HepG2 (cell line): ENCODE data around the gene RPL19. TPM values are rescaled to one million over a fixed set of nuclear protein-coding genes. Genes with fewer than 3 reads are reported as not detected.

Experiments
- CBX2 ChIP-seq, 2 experiments: fragments of 200-600 bp in 1 of 2; sonication (generic); formaldehyde crosslinking in 1 of 2; IDR thresholded peaks; 2 replicates each; pipeline versions ENCODE4 v1.7.0 to v1.8.1; 2018 to 2022; ENCODE audit warnings: low read depth in 2 of 2, low read length in 1 of 2, mild to moderate bottlenecking in 1 of 2, missing genetic modification reagents in 1 of 2
- FOXO1 ChIP-seq: sonication (generic); formaldehyde crosslinking; IDR thresholded peaks from 2 replicates; pipeline ENCODE4 v1.4.0; 2020; ENCODE audit warnings: missing genetic modification reagents
- HIC2 ChIP-seq: sonication (generic); formaldehyde crosslinking; IDR thresholded peaks from 2 replicates; pipeline ENCODE4 v1.9.0; 2022; ENCODE audit warnings: low read depth, missing genetic modification reagents
- KLF13 ChIP-seq: sonication (generic); formaldehyde crosslinking; IDR thresholded peaks from 2 replicates; pipeline ENCODE4 v1.4.0; 2020; ENCODE audit warnings: mild to moderate bottlenecking, missing genetic modification reagents
- KMT2A ChIP-seq: sonication (generic); formaldehyde crosslinking; IDR thresholded peaks from 2 replicates; pipeline ENCODE4 v1.4.0; 2020; ENCODE audit warnings: missing genetic modification reagents
- PPARG ChIP-seq: conservative IDR thresholded peaks from 2 replicates; pipeline ENCODE4 v1.6.1; 2016; ENCODE audit warnings: missing biosample characterization, missing genetic modification reagents
- RFXAP ChIP-seq: sonication (generic); formaldehyde crosslinking; IDR thresholded peaks from 2 replicates; pipeline ENCODE4 v1.4.0; 2020; ENCODE audit warnings: missing genetic modification reagents, borderline replicate concordance
- ZNF329 ChIP-seq: sonication (generic); formaldehyde crosslinking; IDR thresholded peaks from 2 replicates; pipeline ENCODE4 v1.9.0; 2021; ENCODE audit warnings: low read depth, mild to moderate bottlenecking, missing genetic modification reagents
- ZNF407 ChIP-seq: sonication (generic); formaldehyde crosslinking; IDR thresholded peaks from one replicate; pipeline ENCODE4 v1.5.1; 2020; ENCODE audit warnings: mild to moderate bottlenecking, missing genetic modification reagents; ENCODE audit errors: not compliant biosample characterization
- ZNF44 ChIP-seq: sonication (generic); formaldehyde crosslinking; IDR thresholded peaks from 2 replicates; pipeline ENCODE4 v1.5.1; 2020; ENCODE audit warnings: mild to moderate bottlenecking, missing genetic modification reagents
- ZNF615 ChIP-seq: sonication (generic); formaldehyde crosslinking; IDR thresholded peaks from 2 replicates; pipeline ENCODE4 v1.5.0; 2020; ENCODE audit warnings: mild to moderate bottlenecking, missing genetic modification reagents, borderline replicate concordance
- ZNF891 ChIP-seq: sonication (generic); formaldehyde crosslinking; IDR thresholded peaks from 2 replicates; pipeline ENCODE4 v1.5.0; 2020; ENCODE audit warnings: mild to moderate bottlenecking, missing genetic modification reagents
- polyA plus RNA-seq, 8 experiments: library from polyadenylated mRNA; depleted of rRNA in 3 of 8; stranded (reverse) in 7 of 8; unstranded in 1 of 8; fragments of >200 nt; fragmentation: Illumina TruSeq in 4 of 8; extraction: Trizol in 4 of 8; gene quantifications; 2 replicates each; pipeline versions ENCODE4 v1.2.1 to v1.2.3, GENCODE V29; 2011 to 2016; ENCODE audit warnings: low read depth in 4 of 8, missing spikeins in 1 of 8, mixed read lengths in 1 of 8; ENCODE audit not compliant: insufficient read depth in 1 of 8
- total RNA-seq, 5 experiments: library from RNA; depleted of rRNA; stranded (reverse); fragments of >200 nt; fragmentation: Illumina TruSeq; extraction: Trizol; gene quantifications; 2 replicates each; pipeline ENCODE4 v1.2.3, GENCODE V29; 2016; ENCODE audit warnings: low read depth in 1 of 5
- TF ChIP-seq, protein P1 (sequence below): sonication (generic); formaldehyde crosslinking; IDR thresholded peaks from 2 replicates; pipeline ENCODE4 v1.5.1; 2020; ENCODE audit warnings: missing genetic modification reagents, mild to moderate bottlenecking, borderline replicate concordance
- TF ChIP-seq, protein P2 (sequence below), 2 experiments: IDR thresholded peaks; 2 replicates each; pipeline ENCODE4 v1.6.1; 2011 to 2012; ENCODE audit warnings: low read length in 2 of 2, borderline replicate concordance in 1 of 2, low read depth in 1 of 2, mild to moderate bottlenecking in 1 of 2, moderate library complexity in 1 of 2

Gene RPL19
- total and polyA plus RNA-seq, 2 of the 13 experiments (the other 11 are each of a cell fraction or from before 2014, with no cell fraction given): 2,522 to 2,768 TPM

GRCh38 chr17:39198186-39198566 lies 1.9 kb upstream of the RPL19 start (continued):
- TF ChIP-seq CBX2 (IDR thresholded peaks at IDR 0.05; ENCODE audit: low read depth, low read length) (no peak), CBX2 (CRISPR knock-in tag; IDR thresholded peaks at IDR 0.05; ENCODE audit: low read depth) (no peak), KMT2A (CRISPR knock-in tag) (no peak), ZNF891 (CRISPR knock-in tag) (no peak), PPARG (CRISPR knock-in tag) (peak; percentile 56), ZNF44 (no peak), ZNF407 (CRISPR knock-in tag) (no peak), ZNF615 (CRISPR knock-in tag) (no peak), KLF13 (CRISPR knock-in tag) (no peak), FOXO1 (CRISPR knock-in tag) (no peak), RFXAP (CRISPR knock-in tag) (no peak), ZNF329 (CRISPR knock-in tag) (no peak), HIC2 (CRISPR knock-in tag) (no peak)
- TF ChIP-seq, protein P1, sequence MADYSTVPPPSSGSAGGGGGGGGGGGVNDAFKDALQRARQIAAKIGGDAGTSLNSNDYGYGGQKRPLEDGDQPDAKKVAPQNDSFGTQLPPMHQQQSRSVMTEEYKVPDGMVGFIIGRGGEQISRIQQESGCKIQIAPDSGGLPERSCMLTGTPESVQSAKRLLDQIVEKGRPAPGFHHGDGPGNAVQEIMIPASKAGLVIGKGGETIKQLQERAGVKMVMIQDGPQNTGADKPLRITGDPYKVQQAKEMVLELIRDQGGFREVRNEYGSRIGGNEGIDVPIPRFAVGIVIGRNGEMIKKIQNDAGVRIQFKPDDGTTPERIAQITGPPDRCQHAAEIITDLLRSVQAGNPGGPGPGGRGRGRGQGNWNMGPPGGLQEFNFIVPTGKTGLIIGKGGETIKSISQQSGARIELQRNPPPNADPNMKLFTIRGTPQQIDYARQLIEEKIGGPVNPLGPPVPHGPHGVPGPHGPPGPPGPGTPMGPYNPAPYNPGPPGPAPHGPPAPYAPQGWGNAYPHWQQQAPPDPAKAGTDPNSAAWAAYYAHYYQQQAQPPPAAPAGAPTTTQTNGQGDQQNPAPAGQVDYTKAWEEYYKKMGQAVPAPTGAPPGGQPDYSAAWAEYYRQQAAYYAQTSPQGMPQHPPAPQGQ (CRISPR knock-in tag): no peak
- TF ChIP-seq, protein P2, sequence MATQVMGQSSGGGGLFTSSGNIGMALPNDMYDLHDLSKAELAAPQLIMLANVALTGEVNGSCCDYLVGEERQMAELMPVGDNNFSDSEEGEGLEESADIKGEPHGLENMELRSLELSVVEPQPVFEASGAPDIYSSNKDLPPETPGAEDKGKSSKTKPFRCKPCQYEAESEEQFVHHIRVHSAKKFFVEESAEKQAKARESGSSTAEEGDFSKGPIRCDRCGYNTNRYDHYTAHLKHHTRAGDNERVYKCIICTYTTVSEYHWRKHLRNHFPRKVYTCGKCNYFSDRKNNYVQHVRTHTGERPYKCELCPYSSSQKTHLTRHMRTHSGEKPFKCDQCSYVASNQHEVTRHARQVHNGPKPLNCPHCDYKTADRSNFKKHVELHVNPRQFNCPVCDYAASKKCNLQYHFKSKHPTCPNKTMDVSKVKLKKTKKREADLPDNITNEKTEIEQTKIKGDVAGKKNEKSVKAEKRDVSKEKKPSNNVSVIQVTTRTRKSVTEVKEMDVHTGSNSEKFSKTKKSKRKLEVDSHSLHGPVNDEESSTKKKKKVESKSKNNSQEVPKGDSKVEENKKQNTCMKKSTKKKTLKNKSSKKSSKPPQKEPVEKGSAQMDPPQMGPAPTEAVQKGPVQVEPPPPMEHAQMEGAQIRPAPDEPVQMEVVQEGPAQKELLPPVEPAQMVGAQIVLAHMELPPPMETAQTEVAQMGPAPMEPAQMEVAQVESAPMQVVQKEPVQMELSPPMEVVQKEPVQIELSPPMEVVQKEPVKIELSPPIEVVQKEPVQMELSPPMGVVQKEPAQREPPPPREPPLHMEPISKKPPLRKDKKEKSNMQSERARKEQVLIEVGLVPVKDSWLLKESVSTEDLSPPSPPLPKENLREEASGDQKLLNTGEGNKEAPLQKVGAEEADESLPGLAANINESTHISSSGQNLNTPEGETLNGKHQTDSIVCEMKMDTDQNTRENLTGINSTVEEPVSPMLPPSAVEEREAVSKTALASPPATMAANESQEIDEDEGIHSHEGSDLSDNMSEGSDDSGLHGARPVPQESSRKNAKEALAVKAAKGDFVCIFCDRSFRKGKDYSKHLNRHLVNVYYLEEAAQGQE (IDR thresholded peaks at IDR 0.05; ENCODE audit: borderline replicate concordance in 1 of 2, low read depth in 1 of 2, low read length in 2 of 2): no peak
